Epithelial cell of esophagus (primary cell): ENCODE data around the gene LIN52.

ENCODE experiments used
- DNase-seq: peaks from one replicate; pipeline ENCODE4 v3.0.0; 2010; ENCODE audit warnings: low read depth
- H3K4me3 ChIP-seq: 2 replicates; pipeline ENCODE4 v1.5.1; 2011; ENCODE audit warnings: mild to moderate bottlenecking, low read length, control low read depth
- TF ChIP-seq, protein P1 (sequence below): IDR thresholded peaks from 2 replicates; pipeline ENCODE4 v1.5.1; 2011; ENCODE audit warnings: low read depth, mild to moderate bottlenecking, low read length, control low read depth, inconsistent platforms; ENCODE audit not compliant: insufficient read depth; ENCODE audit errors: missing control alignments

Gene LIN52

DNA sequence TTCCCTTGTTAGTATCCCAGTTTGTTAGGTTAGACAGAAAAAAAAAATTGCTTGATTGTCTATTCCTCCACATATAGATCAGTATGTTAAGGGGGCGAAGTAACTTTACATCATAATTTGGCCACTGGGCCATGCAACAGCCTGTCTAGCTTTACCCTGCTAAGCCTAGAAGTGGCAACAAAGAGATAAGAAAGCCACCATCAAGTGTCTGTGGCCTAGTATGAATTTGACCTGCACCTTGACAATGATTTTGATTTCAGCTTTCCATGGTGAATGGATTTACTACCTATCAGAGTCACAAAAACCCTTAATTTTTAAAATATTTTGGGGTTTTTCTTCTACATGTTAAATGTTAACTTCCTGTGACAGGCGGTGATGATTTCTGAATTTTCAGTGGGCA lies 63.9 kb downstream of the LIN52 start:
- H3K4me3 ChIP-seq: no peak overlapping the region
- TF ChIP-seq, protein P1, sequence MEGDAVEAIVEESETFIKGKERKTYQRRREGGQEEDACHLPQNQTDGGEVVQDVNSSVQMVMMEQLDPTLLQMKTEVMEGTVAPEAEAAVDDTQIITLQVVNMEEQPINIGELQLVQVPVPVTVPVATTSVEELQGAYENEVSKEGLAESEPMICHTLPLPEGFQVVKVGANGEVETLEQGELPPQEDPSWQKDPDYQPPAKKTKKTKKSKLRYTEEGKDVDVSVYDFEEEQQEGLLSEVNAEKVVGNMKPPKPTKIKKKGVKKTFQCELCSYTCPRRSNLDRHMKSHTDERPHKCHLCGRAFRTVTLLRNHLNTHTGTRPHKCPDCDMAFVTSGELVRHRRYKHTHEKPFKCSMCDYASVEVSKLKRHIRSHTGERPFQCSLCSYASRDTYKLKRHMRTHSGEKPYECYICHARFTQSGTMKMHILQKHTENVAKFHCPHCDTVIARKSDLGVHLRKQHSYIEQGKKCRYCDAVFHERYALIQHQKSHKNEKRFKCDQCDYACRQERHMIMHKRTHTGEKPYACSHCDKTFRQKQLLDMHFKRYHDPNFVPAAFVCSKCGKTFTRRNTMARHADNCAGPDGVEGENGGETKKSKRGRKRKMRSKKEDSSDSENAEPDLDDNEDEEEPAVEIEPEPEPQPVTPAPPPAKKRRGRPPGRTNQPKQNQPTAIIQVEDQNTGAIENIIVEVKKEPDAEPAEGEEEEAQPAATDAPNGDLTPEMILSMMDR: no peak
- no peak for DNase-seq

GRCh38 chr14:74155287-74155686 lies 70.5 kb downstream of the LIN52 start:
- TF ChIP-seq, protein P1: no peak
- DNase-seq: no peak
- H3K4me3 ChIP-seq: no peak overlapping the region

- H3K4me3 ChIP-seq: no peak overlapping the region
- TF ChIP-seq, protein P1: no peak
- no peak for DNase-seq
Measured at GRCh38 chr14:74155749-74156148, 71.0 kb downstream of the LIN52 start.

DNA sequence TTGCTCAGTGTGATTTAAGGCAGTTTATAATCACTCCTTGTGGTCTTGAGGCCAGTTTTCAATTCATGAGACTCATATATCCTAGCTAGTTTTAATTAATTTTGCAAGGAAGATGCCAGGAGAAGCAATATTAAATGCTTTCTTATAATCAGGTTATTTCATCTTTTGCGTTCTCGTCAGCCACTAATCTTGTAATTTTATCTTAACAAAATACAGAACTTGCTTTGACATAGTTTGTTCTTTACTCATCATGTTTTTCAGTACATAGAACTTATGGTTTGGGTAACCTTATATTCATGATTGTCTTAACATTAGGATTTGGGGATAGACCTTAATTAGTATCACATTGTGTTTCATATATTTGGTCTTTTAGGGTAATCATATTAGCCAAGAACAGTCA lies 76.0 kb downstream of the LIN52 start:
- H3K4me3 ChIP-seq: no peak overlapping the region
- DNase-seq: no peak
- TF ChIP-seq, protein P1: no peak

- H3K4me3 ChIP-seq: no peak overlapping the region
- TF ChIP-seq, protein P1: no peak
- DNase-seq: no peak
Measured at GRCh38 chr14:74161526-74162158, 76.9 kb downstream of the LIN52 start.

- TF ChIP-seq, protein P1: no peak
- no peak overlapping the region for H3K4me3 ChIP-seq
- no peak for DNase-seq
Measured at GRCh38 chr14:74169906-74170305, 85.2 kb downstream of the LIN52 start.

DNA sequence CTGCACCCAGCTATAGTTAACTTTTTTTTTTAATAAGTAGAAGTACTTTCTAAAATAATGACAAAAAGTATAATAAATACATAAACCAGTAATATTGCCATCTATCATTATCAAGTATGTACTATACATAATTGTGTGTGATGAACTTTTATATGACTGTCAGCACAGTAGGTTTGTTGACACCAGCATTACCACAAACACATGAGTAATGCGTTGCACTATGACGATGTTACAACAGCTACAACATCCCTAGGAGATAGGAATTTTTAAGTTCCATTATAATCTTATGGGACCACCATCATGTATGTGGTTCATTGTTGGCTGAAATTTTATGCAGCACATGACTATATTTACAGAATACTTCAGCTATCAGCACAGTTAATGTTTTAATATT lies 91.6 kb downstream of the LIN52 start:
- TF ChIP-seq, protein P1: no peak
- no peak overlapping the region for H3K4me3 ChIP-seq
- no peak for DNase-seq
